ENCODE results near the gene RPS6KA1. TPM values are rescaled to one million over a fixed set of nuclear protein-coding genes. Genes with fewer than 3 reads are reported as not detected.

Gene RPS6KA1
- total and polyA plus RNA-seq, 2 of the 13 experiments (the other 11 are each of a cell fraction or from before 2014, with no cell fraction given) = 19.6 to 24.2 TPM

GRCh38 chr1:26500488-26501175, 28.9 kb upstream of the RPS6KA1 start (continued):
- TF ChIP-seq CERS6 (CRISPR knock-in tag; IDR thresholded peaks at IDR 0.05) = no peak
- no peak for TF ChIP-seq MAF1 (CRISPR knock-in tag; IDR thresholded peaks at IDR 0.05; ENCODE audit: borderline replicate concordance)
- no peak for TF ChIP-seq NBN (conservative IDR thresholded peaks at IDR 0.05)
- TF ChIP-seq NCOA1 (CRISPR knock-in tag; IDR thresholded peaks at IDR 0.05) = 0 out of 2 replicates have a peak, but pooled peaks have one; percentile 75
- TF ChIP-seq RXRB (CRISPR knock-in tag; IDR thresholded peaks at IDR 0.05; ENCODE audit: borderline replicate concordance) = no peak; the same call in 1 of the 2 replicates
- no peak for TF ChIP-seq AHR (CRISPR knock-in tag; IDR thresholded peaks at IDR 0.05)
- TF ChIP-seq GPN1 (CRISPR knock-in tag; IDR thresholded peaks at IDR 0.05; ENCODE audit: borderline replicate concordance) = no peak
- TF ChIP-seq ZNF512 (CRISPR knock-in tag; IDR thresholded peaks at IDR 0.05) = no peak
- TF ChIP-seq LRRFIP1 (CRISPR knock-in tag; conservative IDR thresholded peaks at IDR 0.05) = no peak
- no peak for TF ChIP-seq FOXP1 (IDR thresholded peaks at IDR 0.05)
- no peak; the same call in 1 of the 2 replicates for TF ChIP-seq FOXP1 (CRISPR knock-in tag; IDR thresholded peaks at IDR 0.05)
- no peak; the same call in 1 of the 2 replicates for TF ChIP-seq ZNF574 (CRISPR knock-in tag; IDR thresholded peaks at IDR 0.05)
- no peak for TF ChIP-seq ZNF674 (CRISPR knock-in tag; IDR thresholded peaks at IDR 0.05; ENCODE audit: low read depth)
- peak; percentile 66 for TF ChIP-seq ZNF274 (CRISPR knock-in tag; IDR thresholded peaks at IDR 0.05)
- TF ChIP-seq ZNF589 (CRISPR knock-in tag; conservative IDR thresholded peaks at IDR 0.05) = peak; percentile 83
- no peak for TF ChIP-seq SRSF4 (IDR thresholded peaks at IDR 0.05; ENCODE audit: low read depth, low read length, poor library complexity, severe bottlenecking)
- no peak for TF ChIP-seq TCF7 (IDR thresholded peaks at IDR 0.05; ENCODE audit: low read depth)
- no peak for TF ChIP-seq ZNF660 (CRISPR knock-in tag; IDR thresholded peaks at IDR 0.05; ENCODE audit: borderline replicate concordance, low read depth)
- no peak; the same call in 1 of the 2 replicates for TF ChIP-seq ZNF276 (CRISPR knock-in tag; IDR thresholded peaks at IDR 0.05; ENCODE audit: low read depth)
- TF ChIP-seq KDM5B (CRISPR knock-in tag; IDR thresholded peaks at IDR 0.05; ENCODE audit: borderline replicate concordance) = peak; percentile 95
